Nephron (organoid): ENCODE measurements around the gene PXT1.

Experiments used
- H3K27ac Mint-ChIP-seq, 3 experiments: 2 replicates each; pipeline ENCODE4 v1.8.0; 2020; ENCODE audit warnings: mixed read lengths in 3 of 3, mild to moderate bottlenecking in 2 of 3, moderate library complexity in 1 of 3
- H3K27me3 Mint-ChIP-seq: 2 replicates; pipeline ENCODE4 v1.8.0; 2021; ENCODE audit warnings: low read depth, mild to moderate bottlenecking, moderate library complexity, mixed read lengths
- H3K36me3 Mint-ChIP-seq: 2 replicates; pipeline ENCODE4 v1.8.0; 2020; ENCODE audit warnings: low read depth, mixed read lengths
- H3K4me1 Mint-ChIP-seq: 2 replicates; pipeline ENCODE4 v1.8.0; 2020; ENCODE audit warnings: mixed read lengths
- H3K4me3 Mint-ChIP-seq, 3 experiments: 2 replicates each; pipeline ENCODE4 v1.8.0; 2020; ENCODE audit warnings: mild to moderate bottlenecking in 3 of 3, mixed read lengths in 3 of 3, moderate library complexity in 2 of 3
- H3K9me3 Mint-ChIP-seq: 2 replicates; pipeline ENCODE4 v1.8.0; 2020; ENCODE audit warnings: mixed read lengths
- TF ChIP-seq, protein P1 (sequence below), 3 experiments: fragments of 200-600 bp; sonication (generic); IDR thresholded peaks; one replicate each; pipeline ENCODE4 v1.5.0; 2021; ENCODE audit warnings: antibody characterized with exemption in 3 of 3; ENCODE audit not compliant: unreplicated experiment in 3 of 3

Gene PXT1

DNA sequence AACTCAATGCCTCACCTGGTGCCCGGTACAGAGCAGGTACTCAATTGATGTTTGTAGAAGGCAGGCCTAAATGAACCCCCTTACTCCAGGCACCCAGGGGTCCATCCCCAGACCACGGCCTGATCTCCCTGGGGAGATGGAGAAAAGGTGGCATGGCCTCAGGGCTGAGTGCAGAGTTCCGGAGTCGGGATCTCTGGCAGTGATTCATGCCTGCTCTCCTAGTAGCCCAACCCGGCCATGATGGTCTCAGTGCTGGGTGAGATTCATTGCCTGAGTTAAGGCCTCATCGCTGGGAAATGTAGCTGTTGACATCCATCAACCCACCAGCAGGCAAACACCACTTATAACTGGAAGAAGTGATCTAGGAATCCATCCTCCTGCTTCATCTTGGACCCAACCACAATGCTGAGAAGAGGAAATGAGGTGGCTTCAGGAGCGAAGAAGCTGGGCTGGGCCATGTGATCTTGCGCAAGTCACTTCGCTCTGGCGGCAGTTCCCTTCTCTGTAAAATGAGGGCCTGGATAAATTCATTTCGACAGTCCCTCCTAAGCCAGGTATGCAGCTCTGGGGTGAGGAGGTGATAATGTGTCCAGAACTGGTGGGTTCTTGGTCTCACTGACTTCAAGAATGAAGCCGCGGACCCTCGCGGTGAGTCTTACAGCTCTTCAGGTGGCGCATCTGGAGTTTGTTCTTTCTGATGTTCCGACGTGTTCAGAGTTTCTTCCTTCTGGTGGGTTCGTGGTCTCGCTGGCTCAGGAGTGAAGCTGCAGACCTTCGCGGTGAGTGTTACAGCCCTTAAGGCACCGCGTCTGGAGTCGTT, 79.9 kb downstream of the PXT1 start:
- TF ChIP-seq, protein P1, sequence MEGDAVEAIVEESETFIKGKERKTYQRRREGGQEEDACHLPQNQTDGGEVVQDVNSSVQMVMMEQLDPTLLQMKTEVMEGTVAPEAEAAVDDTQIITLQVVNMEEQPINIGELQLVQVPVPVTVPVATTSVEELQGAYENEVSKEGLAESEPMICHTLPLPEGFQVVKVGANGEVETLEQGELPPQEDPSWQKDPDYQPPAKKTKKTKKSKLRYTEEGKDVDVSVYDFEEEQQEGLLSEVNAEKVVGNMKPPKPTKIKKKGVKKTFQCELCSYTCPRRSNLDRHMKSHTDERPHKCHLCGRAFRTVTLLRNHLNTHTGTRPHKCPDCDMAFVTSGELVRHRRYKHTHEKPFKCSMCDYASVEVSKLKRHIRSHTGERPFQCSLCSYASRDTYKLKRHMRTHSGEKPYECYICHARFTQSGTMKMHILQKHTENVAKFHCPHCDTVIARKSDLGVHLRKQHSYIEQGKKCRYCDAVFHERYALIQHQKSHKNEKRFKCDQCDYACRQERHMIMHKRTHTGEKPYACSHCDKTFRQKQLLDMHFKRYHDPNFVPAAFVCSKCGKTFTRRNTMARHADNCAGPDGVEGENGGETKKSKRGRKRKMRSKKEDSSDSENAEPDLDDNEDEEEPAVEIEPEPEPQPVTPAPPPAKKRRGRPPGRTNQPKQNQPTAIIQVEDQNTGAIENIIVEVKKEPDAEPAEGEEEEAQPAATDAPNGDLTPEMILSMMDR (IDR thresholded peaks at IDR 0.05; ENCODE audit: unreplicated experiment in 3 of 3): no peak
- Mint-ChIP-seq H3K9me3 (no peaks in the 10 kb centered on the region), H3K4me1 (peaks cover 27% of the 10 kb centered on the region), H3K27me3 (peaks cover 27% of the 10 kb centered on the region), H3K27ac (peak overlapping the region in 1 of 3 experiments; percentile 33), H3K4me3 (no peak overlapping the region), H3K36me3 (no peaks in the 10 kb centered on the region)

DNA sequence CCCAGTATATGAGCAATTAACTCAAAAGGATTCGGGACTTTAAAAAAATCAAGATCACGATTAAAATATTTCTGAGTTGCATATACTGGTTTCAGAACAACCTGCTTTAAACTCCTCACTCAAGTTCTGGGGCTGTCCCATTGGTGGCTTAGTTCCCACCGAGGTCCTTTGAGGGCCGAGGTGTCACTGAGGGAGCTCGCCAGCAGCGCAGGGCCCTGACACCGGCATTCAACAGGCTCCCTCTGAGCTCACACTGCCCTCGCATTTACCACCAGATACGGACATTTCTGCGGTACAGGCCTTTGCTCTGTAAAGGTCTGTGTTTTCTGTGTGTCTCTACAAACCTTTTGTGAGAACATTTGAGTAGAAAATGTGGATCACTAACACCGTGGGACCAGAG, 81.6 kb downstream of the PXT1 start:
- Mint-ChIP-seq H3K36me3 (no peaks in the 10 kb centered on the region), H3K4me3 (no peak overlapping the region), H3K4me1 (peaks cover 38% of the 10 kb centered on the region), H3K27ac (no peak overlapping the region), H3K27me3 (peaks cover 25% of the 10 kb centered on the region), H3K9me3 (no peaks in the 10 kb centered on the region)
- TF ChIP-seq, protein P1 (IDR thresholded peaks at IDR 0.05; ENCODE audit: unreplicated experiment in 3 of 3): no peak

DNA sequence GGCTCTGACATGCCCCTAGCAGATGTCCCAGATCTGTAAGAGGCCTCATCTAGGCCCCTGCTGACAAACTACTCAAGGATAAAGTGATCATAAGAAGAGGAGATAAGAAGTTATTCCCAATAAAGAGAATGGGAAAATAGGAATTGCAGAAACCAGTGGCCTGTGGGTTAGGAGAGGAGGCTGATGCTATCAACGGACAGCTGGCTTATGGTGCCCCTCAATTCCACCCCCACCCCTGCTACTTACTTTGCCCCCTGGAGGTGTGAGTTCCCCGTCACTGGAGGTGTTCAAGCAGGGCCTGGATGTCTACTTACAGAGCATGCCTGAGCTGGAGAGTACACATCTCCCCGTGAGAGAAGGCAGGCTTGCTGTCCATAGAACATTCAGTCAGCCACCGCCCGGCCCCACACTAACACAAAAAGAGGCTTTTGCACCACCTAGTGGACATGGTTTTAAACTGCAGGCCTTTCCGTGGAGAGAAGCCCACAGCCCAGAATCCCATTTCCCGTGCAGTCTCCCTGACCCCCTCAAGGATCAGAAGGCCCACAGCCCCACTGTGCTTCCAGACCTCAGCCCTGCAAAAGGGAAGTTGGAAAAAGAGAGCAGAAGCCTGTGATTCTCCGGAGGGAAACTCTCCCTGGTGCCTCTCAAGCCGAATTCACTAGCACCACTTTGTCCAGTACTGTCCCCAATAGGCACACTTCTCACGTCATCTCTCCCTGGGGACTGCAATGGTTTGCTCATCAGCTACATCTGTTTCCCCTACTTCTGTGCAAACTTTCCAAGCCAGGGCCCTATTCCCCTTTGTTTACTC, 82.2 kb downstream of the PXT1 start:
- H3K27me3 Mint-ChIP-seq: peaks cover 24% of the 10 kb centered on the region
- TF ChIP-seq, protein P1 (IDR thresholded peaks at IDR 0.05; ENCODE audit: unreplicated experiment in 3 of 3): peak; percentile 73 to 80 (median 77)
- no peaks in the 10 kb centered on the region for H3K9me3 Mint-ChIP-seq
- no peak overlapping the region for H3K4me3 Mint-ChIP-seq
- H3K4me1 Mint-ChIP-seq: peaks cover 38% of the 10 kb centered on the region
- peak overlapping the region in 2 of 3 experiments; percentile 22 to 46 for H3K27ac Mint-ChIP-seq
- no peaks in the 10 kb centered on the region for H3K36me3 Mint-ChIP-seq

DNA sequence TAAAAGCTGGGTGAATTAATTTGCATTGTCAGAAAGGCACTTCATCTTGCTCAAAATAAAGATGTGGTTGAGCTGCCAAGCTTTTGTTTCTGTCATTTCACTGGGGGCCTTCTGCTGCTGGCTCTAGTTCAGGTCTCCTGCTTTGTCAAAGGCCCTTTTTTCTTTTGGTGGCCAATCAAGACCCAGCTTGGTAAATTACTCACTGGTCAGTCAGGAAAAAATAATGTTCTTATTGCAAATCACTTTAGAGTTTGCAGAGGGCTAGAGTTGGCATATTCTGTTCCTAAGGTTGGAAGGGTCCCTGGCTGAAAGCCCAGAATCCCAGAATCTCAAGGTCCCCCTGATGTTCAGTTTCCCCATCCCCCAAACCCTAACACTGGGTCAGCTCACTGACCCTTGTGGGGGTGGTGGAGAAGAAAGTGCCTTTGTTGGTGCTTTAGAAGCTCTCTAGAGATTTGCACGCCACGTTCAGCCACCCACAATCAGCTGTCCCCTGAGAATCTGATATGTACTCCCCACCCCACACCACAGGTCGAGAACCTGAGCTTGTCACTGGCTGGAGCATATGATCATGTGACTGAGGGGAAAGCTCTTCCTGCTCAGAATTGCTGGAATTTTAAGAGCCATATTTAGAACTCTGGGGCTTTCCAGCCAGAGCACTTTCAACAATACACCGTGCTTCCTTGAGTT, 84.3 kb downstream of the PXT1 start:
- Mint-ChIP-seq H3K4me1 (peaks cover 38% of the 10 kb centered on the region), H3K27ac (peak overlapping the region; percentile 14 to 63 (median 56)), H3K9me3 (peaks cover 4% of the 10 kb centered on the region), H3K36me3 (peaks cover 4% of the 10 kb centered on the region), H3K27me3 (peaks cover 20% of the 10 kb centered on the region), H3K4me3 (peak overlapping the region in 1 of 3 experiments; percentile 5)
- TF ChIP-seq, protein P1 (IDR thresholded peaks at IDR 0.05; ENCODE audit: unreplicated experiment in 3 of 3): no peak

DNA sequence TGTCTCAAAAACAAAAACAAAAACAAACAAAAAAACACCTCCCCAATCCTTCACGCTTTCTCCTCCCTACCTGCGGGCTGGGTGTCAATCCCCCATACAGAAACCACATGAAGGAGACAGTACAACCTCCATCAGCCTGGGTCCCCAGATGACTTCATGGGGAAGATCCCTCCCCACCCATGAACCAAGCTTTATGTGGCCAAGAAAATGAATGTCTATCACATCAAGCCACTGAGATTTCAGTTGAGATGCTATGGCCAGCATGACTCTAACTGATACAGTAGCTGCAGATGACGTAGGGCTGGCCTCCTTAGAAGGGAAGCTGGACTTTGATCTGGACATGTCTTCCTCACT, 84.8 kb downstream of the PXT1 start:
- H3K27me3 Mint-ChIP-seq: peaks cover 17% of the 10 kb centered on the region
- peaks cover 4% of the 10 kb centered on the region for H3K36me3 Mint-ChIP-seq
- H3K9me3 Mint-ChIP-seq: peaks cover 6% of the 10 kb centered on the region
- H3K4me1 Mint-ChIP-seq: peaks cover 41% of the 10 kb centered on the region
- TF ChIP-seq, protein P1 (IDR thresholded peaks at IDR 0.05; ENCODE audit: unreplicated experiment in 3 of 3): no peak
- no peak overlapping the region for H3K4me3 Mint-ChIP-seq
- peak overlapping the region; percentile 14 to 63 (median 56) for H3K27ac Mint-ChIP-seq
